ENCODE data around the gene TBRG4.

TBRG4 gene

GRCh38 chr7:45073031-45073785 lies 38.3 kb downstream of the TBRG4 start:
- DNase-seq, result no peak

- no peak for DNase-seq
Observed at GRCh38 chr7:45072131-45073030, 39.1 kb downstream of the TBRG4 start.

- no peak for DNase-seq
Observed at GRCh38 chr7:45071528-45071927, 40.0 kb downstream of the TBRG4 start.

GRCh38 chr7:45070254-45070642 lies 41.2 kb downstream of the TBRG4 start:
- no peak for DNase-seq

GRCh38 chr7:45069444-45070253 lies 41.8 kb downstream of the TBRG4 start:
- no peak for DNase-seq

- no peak for DNase-seq
Observed at GRCh38 chr7:45068236-45069023, 43.1 kb downstream of the TBRG4 start.

- no peak for DNase-seq
Observed at GRCh38 chr7:45067582-45067981, 43.9 kb downstream of the TBRG4 start.

GRCh38 chr7:45066409-45066808 lies 45.1 kb downstream of the TBRG4 start:
- DNase-seq, result no peak

- DNase-seq, result no peak
Observed at GRCh38 chr7:45065031-45065995, 46.2 kb downstream of the TBRG4 start.

- DNase-seq, result no peak
Observed at GRCh38 chr7:45064047-45064725, 47.3 kb downstream of the TBRG4 start.

GRCh38 chr7:45061806-45062425 lies 49.6 kb downstream of the TBRG4 start:
- no peak for DNase-seq

GRCh38 chr7:45061352-45061751 lies 50.1 kb downstream of the TBRG4 start:
- no peak for DNase-seq

- no peak for DNase-seq
Observed at GRCh38 chr7:45060295-45060694, 51.2 kb downstream of the TBRG4 start.

- no peak for DNase-seq
Observed at GRCh38 chr7:45057878-45058277, 53.6 kb downstream of the TBRG4 start.

GRCh38 chr7:45055594-45056219 lies 55.8 kb downstream of the TBRG4 start:
- DNase-seq, result no peak

- DNase-seq, result no peak
Observed at GRCh38 chr7:45055016-45055415, 56.5 kb downstream of the TBRG4 start.

- no peak for DNase-seq
Observed at GRCh38 chr7:45054442-45054841, 57.1 kb downstream of the TBRG4 start.

- DNase-seq, result no peak
Observed at GRCh38 chr7:45053941-45054340, 57.6 kb downstream of the TBRG4 start.

GRCh38 chr7:45053401-45053800 lies 58.1 kb downstream of the TBRG4 start:
- DNase-seq, result no peak

GRCh38 chr7:45052011-45052410 lies 59.5 kb downstream of the TBRG4 start:
- peak; percentile 50 for DNase-seq

Data from NCI-H2029 (cell line).